Pons (tissue), 1 donor: ENCODE measurements around the gene KHK.
A peak's percentile ranks its signal among the peaks of the same experiment; 100 is the strongest.

Source experiments
- DNase-seq: peaks from one replicate; pipeline ENCODE4 v3.0.0-alpha.2; 2016; ENCODE audit warnings: low spot score

KHK gene

DNA sequence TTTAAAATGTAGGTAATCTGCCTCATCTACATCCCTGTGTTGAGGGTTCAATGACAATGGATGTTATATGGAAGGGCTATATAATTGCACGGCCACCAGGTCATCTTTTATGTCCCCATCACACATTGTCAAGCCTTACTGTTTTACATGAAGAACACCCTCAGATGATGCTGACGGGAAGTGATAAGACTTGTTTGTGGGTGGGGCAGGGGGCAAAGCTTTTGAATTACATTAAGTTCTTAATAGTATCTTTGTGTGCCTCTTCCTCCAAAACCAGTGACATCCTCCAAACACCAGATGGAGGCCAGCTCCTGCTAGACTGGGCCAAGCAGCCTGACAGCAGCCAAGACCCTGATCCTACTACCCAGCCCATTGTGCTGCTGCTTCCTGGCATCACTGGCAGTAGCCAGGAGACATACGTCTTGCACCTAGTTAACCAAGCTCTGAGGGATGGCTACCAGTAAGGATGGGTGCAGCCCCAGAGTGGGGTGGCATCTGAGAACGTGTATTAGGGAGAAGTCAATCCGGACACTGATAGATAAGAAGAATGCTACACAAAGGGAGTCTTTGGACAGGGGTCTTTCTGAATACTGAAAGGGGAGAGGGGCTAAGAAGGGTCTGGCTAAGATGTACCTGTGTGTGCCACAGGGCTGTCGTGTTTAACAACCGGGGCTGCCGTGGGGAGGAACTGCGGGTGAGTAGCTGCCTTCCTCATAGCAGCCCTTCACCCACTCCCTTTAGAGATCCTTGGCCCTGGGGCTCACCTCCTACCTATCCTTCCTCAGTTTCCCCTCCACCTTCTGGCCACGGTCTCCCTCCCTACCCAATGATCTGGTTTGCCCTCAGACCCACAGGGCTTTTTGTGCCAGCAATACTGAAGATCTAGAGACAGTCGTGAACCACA, 42.3 kb downstream of the KHK start:
- DNase-seq, result no peak

DNA sequence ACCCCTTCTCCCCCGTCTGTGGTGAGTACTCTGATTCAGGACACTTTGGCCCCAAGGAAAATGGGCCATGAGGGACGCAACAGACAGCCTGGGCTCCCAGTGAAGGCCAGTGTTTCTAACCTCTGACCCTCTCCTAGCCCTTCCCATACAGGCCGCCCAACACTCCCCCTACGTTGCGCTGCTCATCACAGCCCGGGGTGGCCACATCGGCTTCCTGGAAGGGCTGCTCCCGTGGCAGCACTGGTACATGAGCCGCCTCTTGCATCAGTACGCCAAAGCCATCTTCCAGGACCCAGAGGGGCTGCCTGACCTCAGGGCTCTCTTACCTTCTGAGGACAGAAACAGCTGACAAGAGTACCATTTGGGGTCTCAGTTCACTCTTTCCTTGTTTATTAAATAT, 43.8 kb downstream of the KHK start:
- DNase-seq, result no peak

DNA sequence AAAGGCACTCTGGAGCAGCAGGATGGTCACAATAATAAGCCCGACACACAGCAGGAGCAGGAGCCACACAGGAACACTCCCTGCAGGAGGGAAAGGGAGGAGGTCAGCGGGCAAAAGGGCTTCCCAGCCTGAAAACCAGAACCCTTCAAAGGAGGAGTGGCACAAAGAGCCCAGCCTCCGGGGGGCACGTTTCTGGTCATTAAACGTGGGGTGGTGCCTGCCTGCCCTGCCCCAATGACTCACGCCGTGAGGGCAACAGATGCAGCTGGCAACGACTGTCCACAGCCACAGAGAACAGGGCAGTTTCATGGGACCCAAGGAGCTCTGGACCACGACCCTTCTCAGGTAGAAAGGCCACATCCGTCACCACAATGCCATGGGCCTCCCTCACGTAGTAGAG, 44.9 kb downstream of the KHK start:
- DNase-seq, result no peak

DNA sequence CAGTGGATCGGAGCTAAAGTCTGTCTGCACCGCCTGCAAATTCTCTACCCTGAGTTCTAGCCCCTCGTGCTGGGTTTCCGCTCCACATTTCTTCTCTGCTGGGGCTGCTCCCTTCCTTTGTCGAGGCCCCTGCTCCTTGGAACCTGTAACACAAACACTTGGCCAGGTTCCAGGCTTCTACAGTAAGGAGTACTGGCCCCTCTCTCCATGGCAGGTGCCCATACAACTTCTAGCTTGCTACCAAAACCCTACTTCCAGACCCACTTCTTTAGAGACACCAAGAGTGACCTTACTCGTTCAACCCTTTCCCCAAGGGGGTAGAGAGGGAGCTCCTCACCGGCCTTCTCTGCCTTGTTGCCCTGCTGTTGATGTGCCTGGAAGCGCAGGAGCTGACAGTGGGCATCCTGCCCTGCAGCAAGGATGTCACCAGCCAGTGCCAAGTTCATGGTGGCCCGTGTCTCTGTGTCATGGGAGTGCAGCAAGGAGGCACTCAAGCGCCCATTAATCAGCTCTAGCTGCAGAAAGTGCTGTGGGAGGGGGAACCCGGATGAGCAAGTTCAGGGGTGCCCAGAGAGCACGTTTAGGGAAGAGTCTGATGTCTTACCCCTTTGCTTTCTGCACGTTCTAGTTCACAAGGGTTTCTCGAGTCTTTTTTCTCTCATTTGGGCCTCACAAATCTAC, 46.8 kb downstream of the KHK start:
- no peak for DNase-seq

DNA sequence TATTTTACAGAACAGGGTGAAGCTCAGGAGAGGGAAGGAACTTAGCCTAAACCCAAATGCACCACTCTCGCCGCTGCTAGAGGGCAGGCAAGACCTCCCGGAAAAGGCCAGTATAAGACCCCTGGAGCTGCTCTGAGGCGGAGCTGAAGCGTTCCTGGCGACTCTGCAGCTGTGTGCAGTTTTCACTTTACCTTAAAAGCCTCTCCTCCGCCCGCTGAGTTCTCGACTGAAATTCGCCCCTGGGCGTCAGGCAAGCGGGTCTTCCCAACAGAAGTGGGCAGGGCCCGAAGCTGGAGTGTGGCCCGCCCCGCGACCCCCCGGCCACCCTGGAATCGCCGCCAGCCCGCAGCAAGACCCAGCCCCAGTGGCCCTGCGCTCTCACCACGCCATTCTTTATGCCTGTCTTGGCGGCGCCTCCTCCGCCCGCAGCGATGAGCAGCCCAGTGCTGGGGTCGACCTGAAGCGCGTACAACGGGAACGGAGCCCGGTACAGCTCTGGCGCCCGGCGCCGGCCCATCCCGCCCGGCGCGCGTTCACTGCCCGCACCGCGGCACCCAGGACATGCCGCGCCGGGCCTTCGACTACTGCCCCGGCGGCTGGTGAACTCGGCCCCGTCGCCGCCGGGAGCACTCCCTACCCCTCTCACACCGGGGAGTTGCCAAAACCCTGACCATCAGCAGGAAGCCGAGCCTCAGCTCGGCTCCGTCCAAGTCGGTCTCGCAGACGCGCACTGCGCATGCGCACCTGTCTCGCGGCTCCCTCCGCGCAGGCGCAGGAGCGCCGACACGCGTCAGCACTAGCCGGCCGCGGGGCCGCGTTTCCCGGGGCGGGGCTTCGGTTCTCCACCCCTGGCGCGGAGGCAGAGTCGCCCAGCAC, 47.6 kb downstream of the KHK start, which contains the start of gene PREB:
Gene PREB, minus strand, starts transcription at position 732 of the 876 bp plus-strand sequence. Its CDS starts 215 bp downstream, at position 517.
- peak; percentile 94 for DNase-seq

DNA sequence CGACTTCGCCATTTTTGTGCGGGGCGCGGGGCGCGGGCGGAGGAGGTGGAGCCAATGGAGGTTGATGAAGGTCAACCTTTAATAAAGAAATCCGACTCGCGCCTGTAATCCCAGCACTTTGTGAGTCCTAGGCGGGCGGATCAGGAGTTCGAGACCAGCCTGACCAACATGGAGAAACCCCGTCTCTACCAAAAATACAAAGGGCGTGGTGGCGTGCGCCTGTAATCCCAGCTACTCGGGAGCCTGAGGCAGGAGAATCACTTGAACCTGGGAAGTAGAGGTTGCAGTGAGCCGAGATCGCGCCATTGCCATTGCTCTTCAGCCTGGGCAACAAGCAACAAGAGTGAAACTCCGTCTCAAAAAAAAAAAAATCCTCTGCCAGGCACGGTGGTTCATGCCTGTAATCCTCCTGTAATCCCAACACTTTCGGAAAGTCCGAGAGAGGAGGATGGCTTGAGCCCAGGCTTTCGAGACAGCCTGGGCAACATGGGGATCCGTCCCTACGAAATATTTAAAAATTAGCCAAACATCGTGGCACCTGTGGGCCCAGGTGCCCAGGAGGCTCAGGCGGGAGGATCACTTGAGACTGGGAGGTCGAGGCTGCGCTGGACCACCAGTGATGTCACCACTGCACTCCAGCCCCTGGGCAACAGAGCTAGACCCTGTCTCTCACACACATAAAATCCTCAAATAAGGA, 48.4 kb downstream of the KHK start:
- DNase-seq, result peak; percentile 26

DNA sequence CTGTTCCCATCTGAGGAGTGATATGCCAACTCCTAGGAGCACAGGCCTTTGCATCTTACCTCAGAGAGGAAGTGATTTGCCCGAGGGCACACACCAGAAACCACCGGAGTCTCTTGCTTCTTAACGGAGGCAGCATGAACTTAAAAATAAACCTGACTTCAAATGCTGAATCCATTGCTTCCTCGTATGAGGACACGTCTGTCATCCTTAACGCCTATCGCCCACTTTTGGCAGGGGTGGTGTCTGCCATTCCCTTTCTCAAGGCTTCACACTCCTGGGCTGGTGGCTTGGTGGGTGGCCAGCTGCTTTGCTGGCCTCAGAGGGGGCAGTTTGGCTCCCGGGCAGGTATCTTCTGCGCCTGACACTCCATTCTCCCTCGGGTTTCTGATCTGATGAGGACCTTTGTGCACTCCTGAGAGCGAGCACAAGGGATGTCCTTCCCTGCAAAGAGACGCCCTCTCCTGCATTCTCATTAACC, 48.9 kb downstream of the KHK start:
- no peak for DNase-seq

DNA sequence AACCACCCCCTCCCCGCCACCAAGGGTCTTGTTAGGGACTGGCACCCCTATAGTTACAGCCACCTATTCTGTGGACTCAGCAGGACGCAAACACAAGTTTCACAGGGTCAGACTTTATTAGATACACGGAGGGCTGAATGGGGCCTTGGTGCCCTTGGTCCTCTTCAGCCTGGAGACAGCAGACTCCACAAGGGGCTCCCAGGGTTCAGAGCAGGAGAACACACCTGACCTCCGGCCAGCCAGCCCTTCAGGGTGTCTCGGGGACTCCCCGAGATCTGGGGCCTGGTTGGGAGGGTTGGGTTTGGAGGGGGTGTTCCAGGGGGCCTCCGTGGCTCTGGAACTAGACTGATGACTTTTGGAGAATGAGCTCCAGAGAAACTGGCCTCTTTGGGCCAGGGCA, 50.2 kb downstream of the KHK start:
- DNase-seq, result no peak

DNA sequence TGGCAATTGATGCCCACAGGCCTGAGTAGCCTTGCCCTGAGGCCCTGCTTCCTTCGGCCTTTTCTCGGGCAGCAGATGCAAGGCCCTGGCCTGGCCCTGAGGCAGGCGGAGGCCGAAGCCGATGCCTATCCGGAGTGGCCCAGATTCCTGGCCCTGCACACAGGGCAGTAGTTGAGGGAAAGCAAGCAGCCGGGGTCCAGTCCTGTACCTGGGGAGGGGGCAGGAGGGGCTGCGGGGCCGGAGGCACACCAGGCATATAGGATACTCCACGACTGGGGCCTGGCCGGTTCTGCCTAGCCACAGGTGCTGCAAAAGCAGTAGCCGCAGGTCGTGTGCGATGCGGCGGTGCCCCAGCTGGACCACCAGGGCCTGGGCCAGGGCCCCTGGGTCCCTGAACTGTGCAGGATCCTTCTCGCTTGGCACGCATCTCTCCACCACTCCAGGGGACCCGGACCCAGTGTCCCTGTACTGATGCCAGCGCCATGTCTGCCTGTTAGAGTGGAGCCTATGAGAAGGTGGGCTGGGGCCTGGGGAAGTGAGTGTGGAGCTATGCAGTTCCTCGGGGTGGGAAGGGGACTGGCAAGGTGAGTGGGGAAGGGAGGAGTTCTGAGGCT, 50.9 kb downstream of the KHK start:
- no peak for DNase-seq

DNA sequence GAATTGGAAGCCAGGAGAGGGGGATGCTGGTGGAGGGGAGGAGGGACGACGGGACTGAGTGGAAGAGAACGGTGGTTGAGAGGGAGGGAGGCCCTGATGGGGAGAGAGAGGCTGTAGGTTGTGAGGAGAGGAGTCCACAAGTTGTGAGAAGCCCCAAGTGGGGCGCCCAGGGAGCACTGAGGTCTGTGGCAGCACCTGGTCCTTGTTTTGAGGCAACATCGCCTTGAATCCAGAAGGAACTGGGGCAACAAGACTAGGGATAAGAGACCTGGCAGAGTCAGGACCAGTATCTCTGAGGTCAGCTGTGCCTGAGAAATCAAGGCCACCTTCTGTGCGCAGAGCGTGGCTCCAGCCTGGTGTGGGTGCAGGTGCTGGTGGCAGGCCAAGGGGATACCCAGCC, 51.5 kb downstream of the KHK start:
- DNase-seq, result no peak

DNA sequence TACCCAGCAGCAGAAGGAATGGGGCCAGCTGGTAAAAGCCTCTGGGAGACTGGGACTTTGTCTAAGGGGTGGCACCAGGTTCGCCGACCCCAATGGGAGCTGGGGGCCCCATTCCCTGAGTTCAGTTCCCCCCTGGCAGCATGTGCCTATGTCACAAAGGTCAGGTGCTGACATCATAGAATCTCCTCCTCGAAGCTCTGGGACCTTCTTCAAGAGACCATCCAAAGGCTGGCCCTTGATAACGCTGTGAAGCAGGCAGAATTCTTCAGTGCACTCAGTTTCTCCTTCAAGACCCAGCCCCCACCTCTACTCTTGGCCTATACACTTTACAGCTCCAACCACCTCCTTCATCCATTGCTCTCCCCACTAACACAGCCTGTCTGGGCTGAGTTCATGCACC, 52.7 kb downstream of the KHK start, which contains the start of gene PRR30:
Gene PRR30, minus strand, starts transcription at position 101 of the 400 bp plus-strand sequence. CDS start 1,081 bp downstream, outside the sequence.
- DNase-seq, result no peak

DNA sequence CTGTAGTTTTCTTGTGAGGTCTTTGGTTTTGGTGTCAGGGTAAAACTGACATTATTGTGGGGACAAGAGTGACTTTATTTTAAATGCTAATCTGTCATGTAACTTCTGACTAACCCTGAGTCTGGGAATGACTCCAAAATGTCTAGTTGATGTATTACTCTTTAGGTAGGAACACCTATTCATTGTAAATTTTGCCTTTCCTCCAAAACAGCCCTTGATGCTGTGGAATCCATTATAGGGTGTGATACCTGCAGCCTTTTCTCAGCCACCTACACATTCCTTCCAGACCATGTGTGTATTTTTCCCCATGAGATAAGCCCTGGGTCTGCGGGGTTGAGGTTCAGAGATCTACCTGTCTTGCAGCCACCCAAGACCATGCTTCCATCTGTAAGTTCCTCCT, 56.7 kb downstream of the KHK start:
- no peak for DNase-seq

DNA sequence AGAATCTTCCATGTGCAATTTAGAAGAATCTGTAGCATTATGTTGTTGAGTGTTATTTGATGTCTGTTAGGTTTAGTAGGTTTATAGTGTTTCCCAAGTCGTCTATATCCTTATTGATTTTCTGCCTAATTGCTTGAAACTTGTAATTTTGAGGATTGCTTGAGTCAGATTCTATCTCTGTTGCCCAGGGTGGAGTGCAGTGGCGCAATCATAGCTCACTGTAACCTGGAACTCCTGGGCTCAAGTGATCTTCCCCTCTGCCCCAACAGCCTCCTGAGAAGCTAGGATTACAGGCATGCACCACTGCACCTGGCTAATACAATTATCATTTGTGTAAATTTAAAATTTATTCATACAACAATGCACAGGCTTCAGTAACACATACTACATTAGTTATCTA, 59.1 kb downstream of the KHK start:
- DNase-seq, result no peak

DNA sequence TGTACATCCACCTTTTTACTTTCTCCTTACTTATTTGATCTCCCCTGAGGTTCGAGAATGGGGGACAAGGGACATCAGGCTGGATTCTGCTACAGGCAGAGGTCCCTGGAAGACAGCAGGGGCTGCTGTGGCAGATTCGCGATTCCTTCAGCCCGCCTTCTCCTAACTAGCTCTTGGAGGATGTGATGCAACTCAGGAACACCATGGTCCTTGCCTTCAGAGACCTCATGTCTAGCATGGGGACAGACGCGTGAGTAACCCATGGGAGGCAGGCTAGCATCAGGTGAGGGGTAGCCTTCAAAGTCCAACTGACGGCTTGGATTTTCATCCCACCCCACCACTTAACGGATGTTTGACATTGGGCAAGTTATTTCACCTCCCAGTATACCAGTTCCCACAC, 61.4 kb downstream of the KHK start:
- DNase-seq, result no peak

DNA sequence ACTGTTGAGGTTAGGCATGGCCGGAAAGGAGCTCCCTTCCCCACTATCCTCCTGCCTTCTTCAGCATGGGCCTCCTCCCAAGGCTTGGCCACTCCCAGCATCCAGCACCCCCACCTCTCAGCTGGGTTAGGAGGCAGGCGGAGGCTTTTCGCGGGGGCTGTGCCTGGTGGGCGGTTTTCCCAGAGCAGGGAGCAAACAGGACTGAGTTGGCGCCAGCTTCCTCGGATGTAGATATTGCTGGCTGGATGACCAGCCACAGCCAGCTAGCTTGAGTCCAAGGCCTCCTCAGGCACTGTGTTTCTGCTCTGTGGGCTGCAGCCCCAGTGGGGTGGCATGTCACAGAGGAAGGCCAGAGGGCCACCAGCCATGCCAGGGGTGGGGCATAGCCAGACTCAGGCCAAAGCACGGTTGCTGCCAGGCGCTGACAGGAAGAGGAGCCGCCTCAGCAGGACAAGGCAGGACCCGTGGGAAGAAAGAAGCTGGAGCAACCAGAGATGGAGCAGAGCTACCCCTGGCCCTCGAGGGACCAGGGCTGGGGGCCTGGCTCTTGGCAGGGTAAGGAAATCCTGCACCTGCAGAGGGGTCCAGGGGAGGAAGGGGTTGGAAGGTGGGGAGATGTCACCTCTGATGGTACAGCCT, 62.3 kb downstream of the KHK start, which contains the start of gene TCF23:
Gene TCF23, plus strand, starts transcription at position 204 of the 639 bp plus-strand sequence. Its CDS starts 130 bp downstream, at position 334.
- no peak for DNase-seq

DNA sequence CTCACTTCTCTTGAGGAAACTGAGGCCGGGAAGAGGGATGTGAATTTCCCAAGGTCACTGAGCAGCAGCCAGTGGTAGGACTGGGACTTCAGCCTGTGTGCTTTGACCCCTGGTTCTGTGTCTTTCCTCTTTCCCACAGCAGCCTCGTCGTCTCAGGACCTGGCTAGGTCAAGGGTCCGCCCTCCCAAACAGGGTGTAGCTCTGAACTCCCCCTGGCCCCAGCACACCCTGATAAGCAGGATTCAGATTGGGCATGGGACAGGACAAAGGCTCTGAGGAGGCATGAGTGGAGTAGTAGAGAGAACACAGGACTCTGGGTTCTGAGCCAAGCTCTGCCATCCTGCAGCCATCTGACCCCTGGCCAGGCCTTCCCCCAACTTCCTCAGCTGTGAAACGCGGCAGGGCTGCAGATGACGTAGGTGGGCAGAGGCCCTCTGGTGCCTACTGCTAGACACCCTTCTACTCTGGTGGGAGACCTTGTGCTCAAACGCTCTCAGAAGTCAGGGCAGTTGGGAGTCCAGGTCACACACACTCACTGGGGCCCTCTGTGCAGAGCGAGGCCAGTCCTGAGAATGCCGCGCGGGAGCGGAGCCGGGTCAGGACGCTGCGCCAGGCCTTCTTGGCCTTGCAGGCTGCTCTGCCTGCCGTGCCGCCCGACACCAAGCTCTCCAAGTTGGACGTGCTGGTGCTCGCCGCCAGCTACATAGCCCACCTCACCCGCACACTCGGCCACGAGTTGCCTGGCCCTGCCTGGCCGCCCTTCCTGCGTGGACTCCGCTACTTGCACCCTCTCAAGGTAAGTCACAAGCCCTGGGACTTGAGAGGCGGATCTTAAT, 63.2 kb downstream of the KHK start:
- no peak for DNase-seq
